Measurements from ENCODE around the gene HES2.

DNA sequence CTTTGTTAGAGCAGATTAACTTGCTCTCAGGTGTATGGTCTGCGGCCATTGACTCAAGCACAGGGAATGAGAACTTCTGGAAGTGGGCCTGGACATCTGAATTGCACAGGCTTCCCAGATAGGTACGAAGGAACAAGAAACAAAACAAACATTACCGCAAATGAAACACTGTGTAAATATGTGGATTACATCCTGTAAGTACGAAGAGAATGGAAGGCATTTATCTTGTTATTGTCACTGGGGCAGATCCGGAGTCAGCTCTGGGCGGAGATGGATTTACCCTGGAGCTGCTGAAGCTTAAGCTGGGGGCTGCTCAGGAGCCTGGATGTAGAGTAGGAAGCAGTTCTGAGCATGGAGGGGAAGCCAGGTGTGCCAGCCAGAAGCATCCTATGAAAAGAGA, 6.8 kb downstream of the HES2 start:
- no peak for TF ChIP-seq POLR2A (IDR thresholded peaks at IDR 0.05)
- no peak for TF ChIP-seq CTCF (IDR thresholded peaks at IDR 0.05)

All from Peyer's patch (tissue), 4 donors.